Fibroblast of upper back skin (primary cell): ENCODE results near the gene GRAMD4.
"Not testable (repeated sequence)": the region's sequence is repeated elsewhere in the genome, so short reads cannot be mapped to it uniquely, and the experiment has no call there.

Experiments used
- DNase-seq: peaks from one replicate; pipeline ENCODE4 v3.0.0-alpha.2; 2013

The GRAMD4 gene

GRCh38 chr22:46639843-46640242 lies 19.7 kb downstream of the GRAMD4 start:
- no peak for DNase-seq

GRCh38 chr22:46640293-46641055 lies 20.3 kb downstream of the GRAMD4 start:
- DNase-seq: no peak

- DNase-seq: no peak
Observed at GRCh38 chr22:46641811-46642266, 21.7 kb downstream of the GRAMD4 start.

- DNase-seq: not testable (repeated sequence)
Observed at GRCh38 chr22:46642840-46643480, 22.8 kb downstream of the GRAMD4 start.

- no peak for DNase-seq
Observed at GRCh38 chr22:46646531-46647215, 26.5 kb downstream of the GRAMD4 start.

GRCh38 chr22:46648225-46648820 lies 28.1 kb downstream of the GRAMD4 start:
- not testable (repeated sequence) for DNase-seq

GRCh38 chr22:46649141-46650077 lies 29.2 kb downstream of the GRAMD4 start:
- no peak for DNase-seq

GRCh38 chr22:46650078-46650810 lies 30.1 kb downstream of the GRAMD4 start:
- no peak for DNase-seq

- DNase-seq: no peak
Observed at GRCh38 chr22:46651316-46651715, 31.1 kb downstream of the GRAMD4 start.

- no peak for DNase-seq
Observed at GRCh38 chr22:46652081-46652846, 32.1 kb downstream of the GRAMD4 start.

GRCh38 chr22:46652847-46653331 lies 32.7 kb downstream of the GRAMD4 start:
- peak; percentile 28 for DNase-seq

GRCh38 chr22:46653596-46653995 lies 33.4 kb downstream of the GRAMD4 start:
- DNase-seq: no peak

- DNase-seq: no peak
Observed at GRCh38 chr22:46654426-46654825, 34.2 kb downstream of the GRAMD4 start.

- DNase-seq: no peak
Observed at GRCh38 chr22:46654927-46655595, 34.9 kb downstream of the GRAMD4 start.

GRCh38 chr22:46655861-46656608 lies 35.8 kb downstream of the GRAMD4 start:
- no peak for DNase-seq

GRCh38 chr22:46656856-46657654 lies 36.9 kb downstream of the GRAMD4 start:
- DNase-seq: no peak

- no peak for DNase-seq
Observed at GRCh38 chr22:46657655-46657953, 37.4 kb downstream of the GRAMD4 start.
